Measurements from ENCODE around the gene GABRG3.

DNA sequence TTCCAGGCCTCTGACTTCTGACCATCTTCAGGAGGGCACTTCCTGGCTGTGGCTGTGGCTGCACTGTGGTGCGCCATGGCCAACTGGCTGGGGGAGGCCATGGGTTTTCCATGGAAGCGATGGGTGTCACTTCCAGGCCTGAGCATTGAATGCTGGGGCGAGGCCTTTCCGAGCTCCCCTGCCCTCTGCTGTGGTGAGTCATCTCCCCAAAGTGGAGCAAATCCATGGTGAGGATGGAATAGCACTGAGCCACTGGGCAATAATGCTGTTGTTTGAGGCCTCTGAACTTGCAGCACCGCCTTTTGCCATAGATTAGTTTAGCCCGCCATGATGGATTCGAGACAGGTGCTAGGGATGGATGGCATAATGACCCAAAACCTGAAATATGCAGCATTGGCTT lies 155.5 kb downstream of the GABRG3 start:
- TF ChIP-seq, protein P1, sequence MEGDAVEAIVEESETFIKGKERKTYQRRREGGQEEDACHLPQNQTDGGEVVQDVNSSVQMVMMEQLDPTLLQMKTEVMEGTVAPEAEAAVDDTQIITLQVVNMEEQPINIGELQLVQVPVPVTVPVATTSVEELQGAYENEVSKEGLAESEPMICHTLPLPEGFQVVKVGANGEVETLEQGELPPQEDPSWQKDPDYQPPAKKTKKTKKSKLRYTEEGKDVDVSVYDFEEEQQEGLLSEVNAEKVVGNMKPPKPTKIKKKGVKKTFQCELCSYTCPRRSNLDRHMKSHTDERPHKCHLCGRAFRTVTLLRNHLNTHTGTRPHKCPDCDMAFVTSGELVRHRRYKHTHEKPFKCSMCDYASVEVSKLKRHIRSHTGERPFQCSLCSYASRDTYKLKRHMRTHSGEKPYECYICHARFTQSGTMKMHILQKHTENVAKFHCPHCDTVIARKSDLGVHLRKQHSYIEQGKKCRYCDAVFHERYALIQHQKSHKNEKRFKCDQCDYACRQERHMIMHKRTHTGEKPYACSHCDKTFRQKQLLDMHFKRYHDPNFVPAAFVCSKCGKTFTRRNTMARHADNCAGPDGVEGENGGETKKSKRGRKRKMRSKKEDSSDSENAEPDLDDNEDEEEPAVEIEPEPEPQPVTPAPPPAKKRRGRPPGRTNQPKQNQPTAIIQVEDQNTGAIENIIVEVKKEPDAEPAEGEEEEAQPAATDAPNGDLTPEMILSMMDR (IDR thresholded peaks at IDR 0.05 in 2 of 3, conservative IDR thresholded peaks at IDR 0.05 in 1 of 3; ENCODE audit: control insufficient read depth in 2 of 3, extremely low read depth in 1 of 3, insufficient read depth in 1 of 3, low read depth in 3 of 3, low read length in 3 of 3) = no peak
- no peak for TF ChIP-seq PAX8 (IDR thresholded peaks at IDR 0.05)
- no peak for TF ChIP-seq ZNF274 (IDR thresholded peaks at IDR 0.05; ENCODE audit: insufficient read depth, insufficient read length)
- TF ChIP-seq, protein P2, sequence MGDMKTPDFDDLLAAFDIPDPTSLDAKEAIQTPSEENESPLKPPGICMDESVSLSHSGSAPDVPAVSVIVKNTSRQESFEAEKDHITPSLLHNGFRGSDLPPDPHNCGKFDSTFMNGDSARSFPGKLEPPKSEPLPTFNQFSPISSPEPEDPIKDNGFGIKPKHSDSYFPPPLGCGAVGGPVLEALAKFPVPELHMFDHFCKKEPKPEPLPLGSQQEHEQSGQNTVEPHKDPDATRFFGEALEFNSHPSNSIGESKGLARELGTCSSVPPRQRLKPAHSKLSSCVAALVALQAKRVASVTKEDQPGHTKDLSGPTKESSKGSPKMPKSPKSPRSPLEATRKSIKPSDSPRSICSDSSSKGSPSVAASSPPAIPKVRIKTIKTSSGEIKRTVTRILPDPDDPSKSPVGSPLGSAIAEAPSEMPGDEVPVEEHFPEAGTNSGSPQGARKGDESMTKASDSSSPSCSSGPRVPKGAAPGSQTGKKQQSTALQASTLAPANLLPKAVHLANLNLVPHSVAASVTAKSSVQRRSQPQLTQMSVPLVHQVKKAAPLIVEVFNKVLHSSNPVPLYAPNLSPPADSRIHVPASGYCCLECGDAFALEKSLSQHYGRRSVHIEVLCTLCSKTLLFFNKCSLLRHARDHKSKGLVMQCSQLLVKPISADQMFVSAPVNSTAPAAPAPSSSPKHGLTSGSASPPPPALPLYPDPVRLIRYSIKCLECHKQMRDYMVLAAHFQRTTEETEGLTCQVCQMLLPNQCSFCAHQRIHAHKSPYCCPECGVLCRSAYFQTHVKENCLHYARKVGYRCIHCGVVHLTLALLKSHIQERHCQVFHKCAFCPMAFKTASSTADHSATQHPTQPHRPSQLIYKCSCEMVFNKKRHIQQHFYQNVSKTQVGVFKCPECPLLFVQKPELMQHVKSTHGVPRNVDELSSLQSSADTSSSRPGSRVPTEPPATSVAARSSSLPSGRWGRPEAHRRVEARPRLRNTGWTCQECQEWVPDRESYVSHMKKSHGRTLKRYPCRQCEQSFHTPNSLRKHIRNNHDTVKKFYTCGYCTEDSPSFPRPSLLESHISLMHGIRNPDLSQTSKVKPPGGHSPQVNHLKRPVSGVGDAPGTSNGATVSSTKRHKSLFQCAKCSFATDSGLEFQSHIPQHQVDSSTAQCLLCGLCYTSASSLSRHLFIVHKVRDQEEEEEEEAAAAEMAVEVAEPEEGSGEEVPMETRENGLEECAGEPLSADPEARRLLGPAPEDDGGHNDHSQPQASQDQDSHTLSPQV (IDR thresholded peaks at IDR 0.05) = no peak
- TF ChIP-seq NFXL1 (IDR thresholded peaks at IDR 0.05; ENCODE audit: borderline replicate concordance) = no peak
- TF ChIP-seq CEBPB (IDR thresholded peaks at IDR 0.05; ENCODE audit: borderline replicate concordance in 1 of 2, low read depth in 2 of 2, low read length in 2 of 2) = no peak
- no peak for TF ChIP-seq CBX5 (IDR thresholded peaks at IDR 0.05; ENCODE audit: low read depth)
- no peak for TF ChIP-seq MYC (IDR thresholded peaks at IDR 0.05; ENCODE audit: insufficient read depth, insufficient read length, insufficient replicate concordance, low read length, severe bottlenecking)
- TF ChIP-seq JUND (IDR thresholded peaks at IDR 0.05; ENCODE audit: low read depth, low read length) = no peak
- no peak for TF ChIP-seq POLR2A (IDR thresholded peaks at IDR 0.05; ENCODE audit: low read depth, low read length)
- TF ChIP-seq, protein P3, sequence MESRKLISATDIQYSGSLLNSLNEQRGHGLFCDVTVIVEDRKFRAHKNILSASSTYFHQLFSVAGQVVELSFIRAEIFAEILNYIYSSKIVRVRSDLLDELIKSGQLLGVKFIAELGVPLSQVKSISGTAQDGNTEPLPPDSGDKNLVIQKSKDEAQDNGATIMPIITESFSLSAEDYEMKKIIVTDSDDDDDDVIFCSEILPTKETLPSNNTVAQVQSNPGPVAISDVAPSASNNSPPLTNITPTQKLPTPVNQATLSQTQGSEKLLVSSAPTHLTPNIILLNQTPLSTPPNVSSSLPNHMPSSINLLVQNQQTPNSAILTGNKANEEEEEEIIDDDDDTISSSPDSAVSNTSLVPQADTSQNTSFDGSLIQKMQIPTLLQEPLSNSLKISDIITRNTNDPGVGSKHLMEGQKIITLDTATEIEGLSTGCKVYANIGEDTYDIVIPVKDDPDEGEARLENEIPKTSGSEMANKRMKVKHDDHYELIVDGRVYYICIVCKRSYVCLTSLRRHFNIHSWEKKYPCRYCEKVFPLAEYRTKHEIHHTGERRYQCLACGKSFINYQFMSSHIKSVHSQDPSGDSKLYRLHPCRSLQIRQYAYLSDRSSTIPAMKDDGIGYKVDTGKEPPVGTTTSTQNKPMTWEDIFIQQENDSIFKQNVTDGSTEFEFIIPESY (IDR thresholded peaks at IDR 0.05) = no peak
